ENCODE measurements around the gene FHIP1B. TPM values are rescaled to one million over a fixed set of nuclear protein-coding genes. Genes with fewer than 3 reads are reported as not detected.
A peak's percentile ranks its signal among the peaks of the same experiment; 100 is the strongest.
"Not testable (repeated sequence)": the region's sequence is repeated elsewhere in the genome, so short reads cannot be mapped to it uniquely, and the experiment has no call there.

FHIP1B gene
- total RNA-seq, 4 donors from 2014 or later: 135 to 484 (median 279) TPM

- H3K4me3 ChIP-seq: no peak overlapping the region
- peaks cover 0 to 2% of the 10 kb centered on the region in 2 donors for H3K27me3 ChIP-seq
- no peaks in the 10 kb centered on the region for H3K9me3 ChIP-seq
- H3K27ac ChIP-seq: no peak overlapping the region
- H3K4me1 ChIP-seq: no peaks in the 10 kb centered on the region
- no peak for DNase-seq
- TF ChIP-seq POLR2A (IDR thresholded peaks at IDR 0.05) (no peak), CTCF (IDR thresholded peaks at IDR 0.05) (no peak)
- no peaks in the 10 kb centered on the region for H3K36me3 ChIP-seq
These were observed 18.8 kb upstream of the FHIP1B start for GRCh38 chr11:6253197-6253596.

DNA sequence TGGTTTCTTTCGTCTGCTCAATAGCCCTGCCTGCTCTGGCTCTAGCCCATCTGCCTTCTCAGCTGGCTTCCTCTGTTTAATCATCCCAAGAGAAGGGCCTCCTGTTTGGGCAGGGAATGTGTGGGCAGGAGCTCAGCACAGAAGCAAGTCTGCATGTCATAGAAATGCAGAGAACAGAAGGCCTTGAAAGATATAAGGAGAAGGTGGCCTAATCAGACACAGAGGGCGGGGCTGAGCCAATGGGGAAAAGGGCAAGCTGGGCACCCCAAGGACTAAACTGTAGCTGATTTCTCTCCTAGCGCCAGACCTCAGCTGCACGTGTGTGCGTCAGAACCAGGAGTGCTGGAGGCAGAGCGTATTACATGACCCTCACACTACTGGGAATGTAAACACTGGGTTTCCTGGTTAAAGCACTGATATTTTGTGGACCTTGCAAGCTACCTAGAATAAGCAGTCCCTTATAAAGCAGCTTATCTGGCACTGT is 17.6 kb upstream of the FHIP1B start:
- no peaks in the 10 kb centered on the region for H3K36me3 ChIP-seq
- DNase-seq: peak in 1 of 3 donors; percentile 49
- TF ChIP-seq CTCF (IDR thresholded peaks at IDR 0.05) (no peak), POLR2A (IDR thresholded peaks at IDR 0.05) (no peak)
- H3K4me3 ChIP-seq: no peak overlapping the region
- H3K4me1 ChIP-seq: no peaks in the 10 kb centered on the region
- H3K27me3 ChIP-seq: no peaks in the 10 kb centered on the region
- H3K9me3 ChIP-seq: no peaks in the 10 kb centered on the region
- peak overlapping the region in 2 of 4 donors; percentile 3 to 7 for H3K27ac ChIP-seq

GRCh38 chr11:6251120-6251733 is 16.8 kb upstream of the FHIP1B start:
- TF ChIP-seq CTCF (IDR thresholded peaks at IDR 0.05) (peak; percentile 26 to 98 (median 81)), POLR2A (IDR thresholded peaks at IDR 0.05) (no peak)
- Histone ChIP-seq H3K4me3 (no peak overlapping the region), H3K4me1 (no peaks in the 10 kb centered on the region), H3K9me3 (no peaks in the 10 kb centered on the region), H3K36me3 (no peaks in the 10 kb centered on the region), H3K27ac (peak overlapping the region in 1 of 4 donors; percentile 7), H3K27me3 (no peaks in the 10 kb centered on the region)
- DNase-seq: peak in 2 of 3 donors; percentile 77 to 84

DNA sequence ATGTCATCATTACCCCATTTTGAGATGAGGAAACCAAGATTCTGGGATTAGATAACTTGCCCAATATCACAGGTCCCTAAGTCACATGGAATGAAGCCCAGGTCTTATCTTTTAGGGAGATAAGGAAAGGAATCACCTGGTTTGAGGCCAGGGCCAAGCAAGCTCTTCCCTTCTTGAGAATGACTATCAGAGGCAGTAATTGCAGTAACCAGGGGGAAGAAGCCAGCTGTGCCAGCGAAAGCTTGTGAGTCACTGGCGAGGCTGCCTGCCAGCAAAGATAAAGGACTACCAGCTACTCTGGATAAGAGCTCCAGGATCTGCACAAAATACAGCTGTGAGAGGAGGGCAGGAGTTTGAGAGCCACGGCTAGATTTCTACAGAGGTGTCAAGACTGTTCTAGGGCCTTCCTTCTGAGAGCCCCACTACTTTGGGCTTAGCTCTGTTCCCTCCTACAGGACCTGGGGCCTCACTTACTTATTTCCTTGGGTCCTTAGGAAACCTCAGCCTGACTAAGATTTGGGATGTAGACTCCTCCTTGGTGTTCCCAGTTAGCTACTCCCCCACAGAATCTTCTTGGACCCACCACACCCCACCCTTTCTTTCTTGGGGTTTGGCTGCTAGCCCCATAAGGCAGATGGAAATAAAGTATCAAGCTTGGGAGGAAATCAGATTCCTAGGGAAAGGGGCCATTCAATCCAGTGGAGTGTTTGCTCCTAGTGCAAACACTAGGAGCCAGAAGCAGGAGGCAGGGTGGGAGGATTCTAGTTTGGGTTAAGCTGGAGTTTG is 15.5 kb upstream of the FHIP1B start:
- H3K27ac ChIP-seq: no peak overlapping the region
- TF ChIP-seq POLR2A (IDR thresholded peaks at IDR 0.05) (no peak), CTCF (IDR thresholded peaks at IDR 0.05) (no peak)
- H3K27me3 ChIP-seq: no peaks in the 10 kb centered on the region
- DNase-seq: peak in 1 of 3 donors; percentile 87
- H3K36me3 ChIP-seq: no peaks in the 10 kb centered on the region
- H3K4me1 ChIP-seq: no peaks in the 10 kb centered on the region
- H3K9me3 ChIP-seq: no peaks in the 10 kb centered on the region
- H3K4me3 ChIP-seq: no peak overlapping the region

DNA sequence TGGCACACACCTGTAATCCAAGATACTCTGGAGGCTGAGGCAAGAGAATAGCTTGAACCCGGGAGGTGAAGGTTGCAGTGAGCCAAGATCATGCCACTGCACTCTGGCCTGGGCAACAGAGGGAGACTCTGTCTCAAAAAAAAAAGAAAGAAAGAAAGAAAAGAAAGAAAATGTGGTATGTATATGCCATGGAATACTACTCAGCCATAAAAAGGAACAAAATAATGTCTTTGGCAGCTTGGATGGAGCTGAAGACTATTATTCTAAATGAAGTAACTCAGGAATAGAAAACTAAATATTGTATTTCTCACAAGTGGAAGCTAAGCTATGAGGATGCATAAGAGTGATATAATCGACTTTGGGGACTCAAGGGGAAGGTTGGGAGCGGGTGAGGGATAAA is 14.5 kb upstream of the FHIP1B start:
- not testable (repeated sequence) for DNase-seq, H3K36me3 ChIP-seq, H3K27ac ChIP-seq, H3K9me3 ChIP-seq, H3K27me3 ChIP-seq, H3K4me3 ChIP-seq, H3K4me1 ChIP-seq

GRCh38 chr11:6248248-6248647 is 13.8 kb upstream of the FHIP1B start:
- Histone ChIP-seq H3K27ac (no peak overlapping the region), H3K4me1 (no peaks in the 10 kb centered on the region), H3K9me3 (no peaks in the 10 kb centered on the region), H3K4me3 (no peak overlapping the region), H3K36me3 (no peaks in the 10 kb centered on the region), H3K27me3 (no peaks in the 10 kb centered on the region)
- no peak for DNase-seq
- no peak for TF ChIP-seq POLR2A (IDR thresholded peaks at IDR 0.05)
- no peak for TF ChIP-seq CTCF (IDR thresholded peaks at IDR 0.05)
